IPS-NIHi11 (cell line): Measurements from ENCODE around the gene KIZ.

Experiments
- DNase-seq: peaks from one replicate; pipeline ENCODE4 v3.0.0; 2012; ENCODE audit warnings: mixed read lengths, low spot score

Gene KIZ

DNA sequence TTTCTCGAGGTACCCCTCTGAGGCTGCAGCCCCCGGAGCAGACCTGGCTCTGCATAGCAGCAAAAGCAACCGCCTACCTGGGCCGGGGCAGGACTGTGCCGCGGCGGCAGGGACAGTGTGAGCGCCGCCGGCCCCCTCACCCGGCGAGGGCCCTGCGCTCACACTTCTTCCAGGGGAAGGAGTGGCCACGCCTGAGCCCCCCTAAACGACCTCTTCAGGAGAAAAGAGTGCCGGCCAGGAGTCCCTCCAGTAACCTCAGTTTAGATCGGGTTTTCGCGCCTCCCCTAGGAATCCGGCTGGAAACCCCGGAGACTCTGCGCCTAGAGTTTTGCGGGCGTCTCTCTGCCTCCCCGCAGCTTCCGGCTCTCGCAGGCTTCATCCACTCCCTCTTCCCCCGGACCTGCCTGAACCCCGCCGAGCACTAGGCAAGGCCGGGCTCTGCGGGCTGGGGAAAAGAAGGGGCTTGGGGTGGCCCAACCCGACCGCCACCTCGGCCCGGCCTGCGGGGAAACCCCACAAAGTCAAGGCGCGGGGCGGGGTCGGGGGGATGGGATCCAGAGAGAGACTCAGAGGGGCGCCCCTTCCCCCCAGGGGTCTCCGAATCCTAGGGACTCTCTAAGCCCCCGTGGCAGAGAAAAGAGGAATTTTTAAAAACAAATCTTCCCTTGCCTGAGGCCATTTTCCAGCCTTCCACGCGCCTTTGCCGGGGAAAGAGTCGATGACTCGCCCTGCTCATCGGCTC, 20.3 kb upstream of the KIZ start:
- DNase-seq = peak; percentile 37

- DNase-seq = no peak
These were observed 19.5 kb upstream of the KIZ start, which contains the start of gene LINC00237 for GRCh38 chr20:21106171-21107017. LINC00237 (minus strand) TSS chr20:21106358.

DNA sequence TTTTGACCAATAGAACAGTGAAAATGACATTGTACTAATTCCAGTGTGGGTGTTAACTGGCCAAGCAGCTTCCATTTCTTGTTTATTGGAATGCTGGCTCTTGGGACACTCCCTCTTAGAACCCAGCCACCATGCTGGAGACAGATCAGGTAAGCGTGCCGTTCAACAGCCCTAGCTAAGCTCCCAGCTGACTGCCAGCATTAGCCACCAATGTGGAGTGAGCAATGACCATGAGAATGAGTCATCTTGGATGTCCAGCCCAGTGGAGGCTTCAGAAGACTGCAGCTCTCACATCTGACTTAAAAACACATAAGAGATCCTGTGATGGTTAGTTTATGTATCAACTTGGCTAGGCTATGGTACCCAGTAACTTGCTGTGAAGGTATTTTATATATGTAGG, 16.7 kb upstream of the KIZ start:
- DNase-seq = no peak

GRCh38 chr20:21110811-21111210, 15.1 kb upstream of the KIZ start:
- DNase-seq = no peak

DNA sequence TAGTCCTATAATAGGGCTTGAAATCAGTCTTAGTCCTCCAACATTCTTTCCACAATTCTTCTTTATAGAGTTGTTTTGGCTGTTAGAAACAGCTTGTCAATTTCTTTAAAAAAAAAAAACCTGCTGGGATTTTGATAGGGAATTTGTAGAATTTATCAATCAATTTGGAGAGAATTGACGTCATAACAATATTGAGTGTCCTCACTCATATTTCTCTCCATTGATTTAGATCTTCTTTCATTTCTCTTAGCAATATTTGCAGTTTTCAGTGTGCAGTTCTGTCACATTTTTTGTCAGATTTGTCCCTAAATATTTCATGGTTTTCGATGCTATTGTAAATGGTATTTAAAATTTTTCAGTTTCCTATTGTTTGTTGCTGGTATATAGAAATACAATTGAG, 14.5 kb upstream of the KIZ start:
- DNase-seq = no peak

DNA sequence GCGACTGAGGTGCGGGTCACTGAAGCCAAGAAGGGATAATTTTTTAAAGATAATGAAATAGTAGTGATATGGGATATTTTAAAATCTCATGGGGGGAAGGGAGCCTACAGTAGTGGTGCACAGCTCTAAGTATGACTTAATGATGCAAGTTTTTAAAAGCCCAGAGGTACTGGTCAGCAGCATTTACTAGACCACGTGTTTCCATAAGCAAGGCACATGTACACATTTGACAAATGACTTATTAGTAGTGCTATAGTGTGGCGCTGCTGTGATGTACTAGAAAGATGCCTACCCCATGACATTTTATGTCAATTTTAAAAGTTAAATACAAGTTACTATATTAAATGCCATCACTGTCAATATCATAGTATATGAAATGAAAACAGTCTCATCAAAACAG, 12.2 kb upstream of the KIZ start:
- DNase-seq = no peak

GRCh38 chr20:21114584-21114983, 11.3 kb upstream of the KIZ start:
- no peak for DNase-seq

DNA sequence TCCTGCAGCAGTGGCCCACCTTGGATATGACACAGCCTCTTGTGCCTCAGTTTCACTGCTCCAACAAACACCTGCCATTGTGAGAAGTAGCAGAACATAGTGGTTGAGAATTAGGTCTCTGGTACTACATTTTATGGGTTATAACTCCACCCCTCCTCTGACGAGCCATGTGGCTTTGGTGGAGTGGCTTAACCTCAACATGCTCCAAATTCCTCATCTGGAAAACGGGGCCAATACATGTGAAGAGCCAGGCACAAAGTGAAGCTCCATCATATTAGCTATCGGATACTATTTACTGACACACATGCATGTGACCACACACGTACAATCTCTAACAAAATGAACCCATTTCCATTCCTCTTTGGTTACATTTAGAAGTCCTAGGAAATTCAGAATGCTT, 8.4 kb upstream of the KIZ start:
- no peak for DNase-seq

DNA sequence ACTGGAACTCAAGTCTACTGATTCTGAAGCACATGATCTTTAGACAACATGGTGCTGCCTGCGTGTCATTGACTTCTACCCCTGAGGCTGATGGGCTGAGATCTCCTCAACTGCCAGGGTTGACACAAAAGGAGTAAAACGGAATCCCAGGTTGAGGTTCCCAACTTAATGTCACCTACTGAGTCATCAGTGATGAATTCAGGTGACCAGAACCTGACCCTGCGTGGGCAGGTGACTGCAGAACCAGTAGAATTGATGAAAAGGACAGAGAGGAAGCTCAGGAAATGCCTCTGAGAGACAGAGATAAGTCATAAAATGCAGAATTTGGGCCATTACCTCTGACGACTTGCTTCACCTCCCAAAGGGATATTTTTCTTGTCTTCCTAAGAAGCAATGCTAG, 7.7 kb upstream of the KIZ start:
- no peak for DNase-seq

DNA sequence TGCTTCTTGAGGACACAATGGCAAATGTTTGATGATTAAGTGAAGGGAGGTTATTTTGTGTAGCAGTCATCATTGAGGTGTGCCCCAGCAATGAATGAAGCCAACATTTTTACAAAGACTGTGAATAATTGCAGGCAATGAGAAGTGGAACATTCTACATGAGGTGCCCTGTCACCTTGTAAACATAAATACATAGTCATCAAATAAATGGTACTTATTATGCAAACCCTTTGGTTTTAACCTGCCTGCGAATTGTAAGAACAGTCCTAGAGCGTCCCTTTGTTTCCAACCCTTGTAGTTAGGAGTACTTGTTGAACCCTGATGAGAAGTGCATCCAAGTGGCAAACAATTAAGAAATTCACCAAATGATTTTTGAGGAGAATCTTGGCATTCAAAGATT, 7.1 kb upstream of the KIZ start:
- no peak for DNase-seq

DNA sequence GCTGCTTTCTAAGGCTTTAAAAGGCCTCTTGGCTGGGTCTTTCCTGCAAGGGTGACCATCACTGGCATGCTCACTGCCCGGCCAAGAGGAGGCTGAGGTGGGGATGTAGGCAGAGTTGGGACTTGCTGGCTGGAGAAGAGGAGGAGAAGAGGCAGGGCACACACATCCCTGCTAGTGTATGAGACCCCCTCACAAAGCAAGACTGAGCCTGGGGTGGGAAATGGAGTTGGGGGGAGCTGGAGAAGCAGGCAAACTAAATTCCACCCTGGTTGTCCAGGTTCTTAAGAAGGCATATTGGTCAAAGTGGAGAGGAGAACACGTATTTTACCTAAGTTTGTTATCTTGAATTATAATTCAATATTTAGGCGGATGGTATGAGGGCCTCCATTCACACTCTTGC, 1.7 kb upstream of the KIZ start:
- no peak for DNase-seq

- no peak for DNase-seq
These were observed 622 bp upstream of the KIZ start for GRCh38 chr20:21125072-21125848.

- no peak for DNase-seq
These were observed 644 bp downstream of the KIZ start for GRCh38 chr20:21126581-21126870.

DNA sequence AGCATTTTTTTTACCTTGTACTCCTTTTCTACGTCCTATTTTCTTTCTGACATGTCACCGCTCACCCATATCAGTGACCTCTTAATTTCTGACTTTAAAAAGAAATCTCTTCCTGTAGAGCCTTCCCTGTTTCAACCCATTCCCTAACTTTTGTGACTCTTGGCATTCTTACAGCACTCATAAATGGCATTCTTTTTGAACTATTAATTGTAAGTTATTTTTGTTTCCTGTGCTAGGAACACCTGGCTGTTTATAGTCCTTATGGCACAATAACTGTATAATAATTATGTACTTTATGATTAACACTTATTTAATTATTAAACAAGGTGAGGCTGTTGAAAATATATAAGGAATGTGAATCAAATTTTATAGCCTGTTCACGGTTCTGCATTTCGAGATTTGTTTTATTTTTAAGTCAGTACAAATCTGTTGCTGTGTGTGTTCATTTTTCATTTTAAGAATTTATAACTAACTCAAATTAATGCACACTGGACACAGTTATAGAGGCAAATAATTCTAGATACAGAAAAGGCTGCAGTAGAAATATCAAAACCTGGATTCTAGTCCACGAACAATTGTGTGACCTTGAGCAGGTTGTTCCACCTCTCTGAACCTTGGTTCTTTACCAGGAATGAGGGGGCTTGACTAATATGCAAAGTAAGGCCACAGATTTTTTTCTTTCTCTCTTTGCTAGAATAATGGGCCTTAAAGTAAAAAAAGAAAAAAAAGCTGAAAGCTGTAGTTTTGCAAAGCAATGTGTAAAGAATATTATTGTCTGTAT, 1.5 kb downstream of the KIZ start:
- DNase-seq = no peak

- no peak for DNase-seq
These were observed 4.0 kb downstream of the KIZ start for GRCh38 chr20:21129861-21130260.

GRCh38 chr20:21133404-21133803, 7.5 kb downstream of the KIZ start:
- no peak for DNase-seq

DNA sequence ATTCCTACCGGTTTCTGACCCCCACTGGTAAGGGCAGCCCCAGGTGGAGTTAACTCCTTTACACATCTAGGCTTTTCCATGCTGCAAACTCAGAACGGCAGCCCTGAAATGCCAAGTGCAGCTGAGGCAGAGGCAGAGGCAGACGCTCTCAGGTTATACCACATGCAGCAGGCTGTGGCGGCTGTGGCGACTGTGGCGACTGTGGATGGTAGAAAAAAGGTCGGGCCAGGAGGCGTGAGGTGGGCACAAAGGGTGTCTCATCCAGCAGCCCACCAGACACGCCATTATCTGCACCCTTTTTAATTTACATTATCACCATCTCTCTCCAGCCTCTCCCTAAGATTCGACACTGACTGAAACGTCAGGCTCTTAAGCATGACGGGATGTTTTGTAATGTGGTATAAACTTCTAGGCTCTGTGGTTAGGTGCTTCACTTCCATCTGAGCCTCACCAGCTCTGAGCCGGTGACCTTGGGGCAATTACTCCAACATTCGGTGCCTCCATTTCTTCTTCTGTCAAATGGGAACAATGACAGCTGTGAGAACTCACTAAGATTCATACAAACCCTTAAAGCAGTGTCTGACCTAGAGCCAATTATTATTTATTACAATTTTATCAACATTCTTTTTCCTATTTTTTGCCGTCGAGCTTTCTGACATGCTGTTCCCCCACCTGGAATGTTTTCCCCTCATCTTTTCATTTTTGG, 8.2 kb downstream of the KIZ start:
- no peak for DNase-seq

- DNase-seq = no peak
These were observed 9.1 kb downstream of the KIZ start for GRCh38 chr20:21134883-21135493.

GRCh38 chr20:21136015-21136732, 10.3 kb downstream of the KIZ start:
- DNase-seq = no peak

GRCh38 chr20:21137078-21137477, 11.2 kb downstream of the KIZ start:
- DNase-seq = no peak
